ENCODE data around the gene PLOD1.
A peak's percentile ranks its signal among the peaks of the same experiment; 100 is the strongest.
"Not testable (repeated sequence)": the region's sequence is repeated elsewhere in the genome, so short reads cannot be mapped to it uniquely, and the experiment has no call there.

The PLOD1 gene

DNA sequence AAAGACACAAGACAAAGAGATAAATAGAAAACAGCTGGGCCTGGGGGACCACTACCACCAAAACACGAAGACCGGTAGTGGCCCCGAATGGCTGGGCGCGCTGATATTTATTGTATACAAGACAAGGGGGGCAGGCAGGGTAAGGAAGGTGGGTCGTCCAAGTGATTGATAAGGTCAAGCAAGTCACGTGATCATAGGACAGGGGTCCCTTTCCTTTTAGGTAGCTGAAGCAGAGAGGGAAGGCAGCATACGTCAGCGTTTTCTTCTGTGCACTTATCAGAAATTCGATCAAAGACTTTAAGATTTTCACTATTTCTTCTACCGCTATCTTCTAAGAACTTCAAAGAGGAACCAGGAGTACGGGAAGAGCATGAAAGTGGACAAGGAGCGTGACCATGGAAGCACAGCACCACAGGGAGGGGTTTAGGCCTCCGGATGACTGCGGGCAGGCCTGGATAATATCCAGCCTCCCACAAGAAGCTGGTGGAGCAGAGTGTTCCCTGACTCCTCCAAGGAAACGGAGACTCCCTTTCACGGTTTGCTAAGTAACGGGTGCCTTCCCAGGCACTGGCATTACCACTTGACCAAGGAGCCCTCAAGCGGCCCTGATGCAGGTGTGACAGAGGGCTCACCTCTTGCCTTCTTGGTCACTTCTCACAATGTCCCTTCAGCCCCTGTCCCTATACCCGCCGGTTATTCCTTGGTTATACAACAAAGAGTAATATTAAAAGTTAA, 21.9 kb upstream of the PLOD1 start:
- H3K23ac ChIP-seq (ENCODE audit: low read depth, low read length, poor library complexity); H2BK120ac ChIP-seq (ENCODE audit: low read depth, low read length); H2AFZ ChIP-seq (ENCODE audit: low read length); H3K18ac ChIP-seq (ENCODE audit: low read length); H2BK5ac ChIP-seq (ENCODE audit: low read length); H2BK15ac ChIP-seq (ENCODE audit: low read length); H3K27ac ChIP-seq (replicated peaks; ENCODE audit: low read length); DNase-seq (ENCODE audit: low spot score); H3K4me1 ChIP-seq (ENCODE audit: control insufficient read depth in 2 of 2, insufficient read depth in 1 of 2, low read depth in 1 of 2, low read length in 2 of 2); H3K9ac ChIP-seq (ENCODE audit: low read depth, low read length, poor library complexity); H3K14ac ChIP-seq (ENCODE audit: low read length); H3K36me3 ChIP-seq (replicated peaks in 1 of 2; ENCODE audit: control insufficient read depth in 2 of 2, insufficient read depth in 2 of 2, low read length in 2 of 2); H3K4me2 ChIP-seq (ENCODE audit: insufficient read depth, low read length, poor library complexity, severe bottlenecking); H3K4me3 ChIP-seq (ENCODE audit: low read length in 2 of 2); H3K4ac ChIP-seq (ENCODE audit: low read length); H3K79me1 ChIP-seq (ENCODE audit: low read depth, low read length); H3K27me3 ChIP-seq (ENCODE audit: control insufficient read depth in 3 of 3, insufficient read depth in 3 of 3, low read depth in 1 of 3, low read length in 3 of 3); H4K8ac ChIP-seq (ENCODE audit: low read depth, low read length); H4K91ac ChIP-seq (ENCODE audit: low read depth, low read length, poor library complexity); H2AK5ac ChIP-seq (ENCODE audit: low read depth, low read length); H2BK12ac ChIP-seq (ENCODE audit: low read length); H3K9me3 ChIP-seq (replicated peaks in 1 of 2; ENCODE audit: control insufficient read depth in 2 of 2, insufficient read depth in 1 of 2, low read depth in 1 of 2, low read length in 2 of 2): not testable (repeated sequence)
- no CpG with 5 or more reads among the region's 21 CpGs for WGBS, 2 donors (ENCODE audit: extremely low coverage in 2 of 2, insufficient read length in 2 of 2, insufficient replicate concordance in 1 of 2)

DNA sequence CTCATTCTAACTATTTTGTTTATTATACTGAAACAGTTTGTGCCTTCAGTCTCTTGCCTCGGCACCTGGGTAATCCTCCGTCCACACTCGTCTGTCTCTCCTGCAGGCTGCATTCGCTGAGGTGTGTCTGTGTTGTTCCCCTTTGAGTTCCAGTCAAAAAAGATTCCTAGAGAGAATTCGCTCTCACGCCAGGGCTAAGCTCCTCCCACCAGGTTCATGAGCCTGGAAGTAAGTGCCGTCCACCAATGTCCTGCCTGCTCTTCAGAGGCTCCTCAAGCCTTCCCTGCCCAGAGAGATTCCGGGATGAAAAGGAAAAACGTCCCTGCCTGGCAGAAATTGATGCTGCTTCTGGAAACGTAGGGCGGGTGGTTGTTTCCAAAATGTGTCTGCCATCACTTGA, 21.2 kb upstream of the PLOD1 start:
- Histone ChIP-seq H4K91ac (ENCODE audit: low read depth, low read length, poor library complexity) (no peak overlapping the region), H4K8ac (ENCODE audit: low read depth, low read length) (no peak overlapping the region), H3K23ac (ENCODE audit: low read depth, low read length, poor library complexity) (no peak overlapping the region), H3K4me2 (ENCODE audit: insufficient read depth, low read length, poor library complexity, severe bottlenecking) (no peak overlapping the region), H3K27ac (replicated peaks; ENCODE audit: low read length) (peak overlapping the region; percentile 35), H2BK12ac (ENCODE audit: low read length) (peak overlapping the region; percentile 43), H3K18ac (ENCODE audit: low read length) (peak overlapping the region; percentile 67), H2BK15ac (ENCODE audit: low read length) (no peak overlapping the region), H3K79me1 (ENCODE audit: low read depth, low read length) (peaks cover 3% of the 10 kb centered on the region), H3K9me3 (replicated peaks in 1 of 2; ENCODE audit: control insufficient read depth in 2 of 2, insufficient read depth in 1 of 2, low read depth in 1 of 2, low read length in 2 of 2) (no peaks in the 10 kb centered on the region), H3K14ac (ENCODE audit: low read length) (no peak overlapping the region), H2BK5ac (ENCODE audit: low read length) (no peak overlapping the region), H3K9ac (ENCODE audit: low read depth, low read length, poor library complexity) (no peak overlapping the region), H3K27me3 (ENCODE audit: control insufficient read depth in 3 of 3, insufficient read depth in 3 of 3, low read depth in 1 of 3, low read length in 3 of 3) (no peaks in the 10 kb centered on the region), H3K36me3 (replicated peaks in 1 of 2; ENCODE audit: control insufficient read depth in 2 of 2, insufficient read depth in 2 of 2, low read length in 2 of 2) (peaks cover 3 to 10% of the 10 kb centered on the region in 2 donors), H3K4me3 (ENCODE audit: low read length in 2 of 2) (no peak overlapping the region), H2BK120ac (ENCODE audit: low read depth, low read length) (no peak overlapping the region), H2AFZ (ENCODE audit: low read length) (no peak overlapping the region), H3K4me1 (ENCODE audit: control insufficient read depth in 2 of 2, insufficient read depth in 1 of 2, low read depth in 1 of 2, low read length in 2 of 2) (peaks cover 3 to 5% of the 10 kb centered on the region in 2 donors), H2AK5ac (ENCODE audit: low read depth, low read length) (no peak overlapping the region), H3K4ac (ENCODE audit: low read length) (no peak overlapping the region)
- no peak for DNase-seq (ENCODE audit: low spot score)
- WGBS, 2 donors (ENCODE audit: extremely low coverage in 2 of 2, insufficient read length in 2 of 2, insufficient replicate concordance in 1 of 2) = no CpG with 5 or more reads among the region's 11 CpGs

DNA sequence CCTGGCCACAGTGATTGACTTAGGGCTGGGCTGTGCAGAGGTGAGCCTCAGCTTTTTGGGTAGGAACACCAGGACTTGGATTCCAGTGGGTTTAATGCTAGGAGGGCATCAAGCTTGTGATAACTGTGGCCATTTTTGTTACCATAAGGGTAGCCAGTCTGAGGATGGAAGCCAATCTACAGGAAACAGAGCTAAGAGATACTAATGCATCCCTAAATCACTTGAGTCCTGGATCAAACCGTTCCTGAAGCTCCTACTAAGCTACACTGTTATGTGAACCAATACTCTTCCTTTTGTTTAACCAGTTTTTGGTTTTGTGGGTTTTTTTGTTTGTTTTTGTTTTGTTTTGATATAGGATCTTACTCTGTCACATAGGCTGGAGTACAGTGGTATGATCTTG, 20.5 kb upstream of the PLOD1 start:
- H4K91ac ChIP-seq (ENCODE audit: low read depth, low read length, poor library complexity) = no peak overlapping the region
- H3K4me2 ChIP-seq (ENCODE audit: insufficient read depth, low read length, poor library complexity, severe bottlenecking) = no peak overlapping the region
- H3K4me1 ChIP-seq (ENCODE audit: control insufficient read depth in 2 of 2, insufficient read depth in 1 of 2, low read depth in 1 of 2, low read length in 2 of 2) = peaks cover 0 to 5% of the 10 kb centered on the region in 2 donors
- H3K36me3 ChIP-seq (replicated peaks in 1 of 2; ENCODE audit: control insufficient read depth in 2 of 2, insufficient read depth in 2 of 2, low read length in 2 of 2) = peaks cover 8 to 15% of the 10 kb centered on the region in 2 donors
- H3K4ac ChIP-seq (ENCODE audit: low read length) = no peak overlapping the region
- peaks cover 3% of the 10 kb centered on the region for H3K79me1 ChIP-seq (ENCODE audit: low read depth, low read length)
- no peak overlapping the region for H2BK15ac ChIP-seq (ENCODE audit: low read length)
- no peak overlapping the region for H3K14ac ChIP-seq (ENCODE audit: low read length)
- H3K4me3 ChIP-seq (ENCODE audit: low read length in 2 of 2) = no peak overlapping the region
- no peak overlapping the region for H3K27ac ChIP-seq (replicated peaks; ENCODE audit: low read length)
- H2AFZ ChIP-seq (ENCODE audit: low read length) = no peak overlapping the region
- H3K18ac ChIP-seq (ENCODE audit: low read length) = no peak overlapping the region
- no peak overlapping the region for H2BK12ac ChIP-seq (ENCODE audit: low read length)
- H4K8ac ChIP-seq (ENCODE audit: low read depth, low read length) = no peak overlapping the region
- no peak overlapping the region for H2BK5ac ChIP-seq (ENCODE audit: low read length)
- no peak overlapping the region for H3K9ac ChIP-seq (ENCODE audit: low read depth, low read length, poor library complexity)
- DNase-seq (ENCODE audit: low spot score) = no peak
- no peaks in the 10 kb centered on the region for H3K27me3 ChIP-seq (ENCODE audit: control insufficient read depth in 3 of 3, insufficient read depth in 3 of 3, low read depth in 1 of 3, low read length in 3 of 3)
- H2BK120ac ChIP-seq (ENCODE audit: low read depth, low read length) = no peak overlapping the region
- no peak overlapping the region for H3K23ac ChIP-seq (ENCODE audit: low read depth, low read length, poor library complexity)
- no peaks in the 10 kb centered on the region for H3K9me3 ChIP-seq (replicated peaks in 1 of 2; ENCODE audit: control insufficient read depth in 2 of 2, insufficient read depth in 1 of 2, low read depth in 1 of 2, low read length in 2 of 2)
- no peak overlapping the region for H2AK5ac ChIP-seq (ENCODE audit: low read depth, low read length)
- WGBS, 2 donors (ENCODE audit: extremely low coverage in 2 of 2, insufficient read length in 2 of 2, insufficient replicate concordance in 1 of 2) = no CpG with 5 or more reads among the region's 1 CpG

DNA sequence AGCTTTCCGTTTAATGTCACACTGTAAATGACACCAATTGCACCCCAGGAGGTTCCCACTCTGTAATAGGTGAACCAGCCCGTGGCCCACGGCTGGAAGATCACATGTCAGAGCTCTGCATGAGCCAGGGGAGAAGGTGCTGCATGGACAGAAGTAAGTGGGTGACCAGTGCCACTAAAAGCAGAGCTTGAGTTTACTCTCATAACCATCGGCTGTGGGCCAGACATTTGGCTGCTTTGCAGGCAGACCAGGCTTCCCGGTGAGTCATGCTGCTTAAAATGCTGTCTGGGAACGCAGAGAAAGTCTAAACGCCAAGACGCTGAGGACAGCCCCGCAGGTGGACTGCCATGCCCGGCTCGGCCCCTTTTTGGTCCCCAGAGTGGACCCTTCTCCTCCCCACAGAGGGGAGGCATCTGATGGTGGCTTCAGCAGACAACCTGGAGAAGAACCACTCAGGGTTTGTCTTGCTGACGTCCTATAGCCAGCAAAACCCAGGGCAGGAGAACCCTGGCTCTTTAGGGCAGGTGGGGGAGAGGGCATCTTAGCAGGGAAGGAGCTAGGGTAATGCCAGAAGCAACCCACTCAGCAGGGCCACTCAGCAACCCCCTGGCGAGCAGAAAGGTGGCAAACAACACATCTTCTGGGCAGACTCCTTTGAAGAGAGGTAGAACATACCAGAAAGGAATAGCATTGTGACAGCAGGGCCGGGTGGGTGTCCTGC, 15.6 kb upstream of the PLOD1 start:
- DNase-seq (ENCODE audit: low spot score) = no peak
- H2BK15ac ChIP-seq (ENCODE audit: low read length) = no peak overlapping the region
- no peak overlapping the region for H3K27ac ChIP-seq (replicated peaks; ENCODE audit: low read length)
- H3K36me3 ChIP-seq (replicated peaks in 1 of 2; ENCODE audit: control insufficient read depth in 2 of 2, insufficient read depth in 2 of 2, low read length in 2 of 2) = peaks cover 27 to 62% of the 10 kb centered on the region in 2 donors
- no peak overlapping the region for H2AFZ ChIP-seq (ENCODE audit: low read length)
- H3K4me2 ChIP-seq (ENCODE audit: insufficient read depth, low read length, poor library complexity, severe bottlenecking) = no peak overlapping the region
- WGBS, 2 donors (ENCODE audit: extremely low coverage in 2 of 2, insufficient read length in 2 of 2, insufficient replicate concordance in 1 of 2) = no CpG with 5 or more reads among the region's 14 CpGs
- H3K9ac ChIP-seq (ENCODE audit: low read depth, low read length, poor library complexity) = no peak overlapping the region
- H3K4me3 ChIP-seq (ENCODE audit: low read length in 2 of 2) = no peak overlapping the region
- no peak overlapping the region for H2BK12ac ChIP-seq (ENCODE audit: low read length)
- no peak overlapping the region for H3K14ac ChIP-seq (ENCODE audit: low read length)
- H2AK5ac ChIP-seq (ENCODE audit: low read depth, low read length) = no peak overlapping the region
- H3K4me1 ChIP-seq (ENCODE audit: control insufficient read depth in 2 of 2, insufficient read depth in 1 of 2, low read depth in 1 of 2, low read length in 2 of 2) = peaks cover 0 to 8% of the 10 kb centered on the region in 2 donors
- H4K8ac ChIP-seq (ENCODE audit: low read depth, low read length) = no peak overlapping the region
- no peak overlapping the region for H3K18ac ChIP-seq (ENCODE audit: low read length)
- no peaks in the 10 kb centered on the region for H3K27me3 ChIP-seq (ENCODE audit: control insufficient read depth in 3 of 3, insufficient read depth in 3 of 3, low read depth in 1 of 3, low read length in 3 of 3)
- no peaks in the 10 kb centered on the region for H3K9me3 ChIP-seq (replicated peaks in 1 of 2; ENCODE audit: control insufficient read depth in 2 of 2, insufficient read depth in 1 of 2, low read depth in 1 of 2, low read length in 2 of 2)
- H3K4ac ChIP-seq (ENCODE audit: low read length) = no peak overlapping the region
- H3K23ac ChIP-seq (ENCODE audit: low read depth, low read length, poor library complexity) = no peak overlapping the region
- H3K79me1 ChIP-seq (ENCODE audit: low read depth, low read length) = peaks cover 10% of the 10 kb centered on the region
- H4K91ac ChIP-seq (ENCODE audit: low read depth, low read length, poor library complexity) = no peak overlapping the region
- no peak overlapping the region for H2BK5ac ChIP-seq (ENCODE audit: low read length)
- H2BK120ac ChIP-seq (ENCODE audit: low read depth, low read length) = no peak overlapping the region

Data from neuronal stem cell (in vitro differentiated cells).